SK-N-DZ (cell line): ENCODE measurements around the gene DNAJC1.
A peak's percentile ranks its signal among the peaks of the same experiment; 100 is the strongest.

ENCODE experiments used
- DNase-seq: peaks from one replicate; pipeline ENCODE4 v3.0.0-alpha.2; 2015; ENCODE audit warnings: low spot score

DNAJC1 gene

DNA sequence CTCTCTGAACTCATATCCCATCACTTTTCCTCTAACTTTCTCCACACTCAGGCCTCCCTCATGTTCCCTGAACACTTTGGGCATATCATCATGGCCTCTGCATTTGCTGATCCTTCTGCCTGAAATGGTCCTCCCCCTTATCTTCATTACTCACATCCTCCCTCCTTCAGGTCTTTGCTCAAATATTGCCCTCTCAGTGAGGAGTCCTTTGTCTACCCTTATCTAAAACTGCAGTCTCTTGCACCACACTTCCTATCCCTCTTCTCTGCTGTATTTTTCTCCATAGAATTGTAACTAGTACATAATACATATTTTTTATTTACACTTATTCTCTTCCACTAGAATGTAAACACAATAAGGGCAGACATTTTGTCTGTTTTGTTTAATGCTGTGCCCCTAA, 41.7 kb downstream of the DNAJC1 start:
- no peak for DNase-seq

DNA sequence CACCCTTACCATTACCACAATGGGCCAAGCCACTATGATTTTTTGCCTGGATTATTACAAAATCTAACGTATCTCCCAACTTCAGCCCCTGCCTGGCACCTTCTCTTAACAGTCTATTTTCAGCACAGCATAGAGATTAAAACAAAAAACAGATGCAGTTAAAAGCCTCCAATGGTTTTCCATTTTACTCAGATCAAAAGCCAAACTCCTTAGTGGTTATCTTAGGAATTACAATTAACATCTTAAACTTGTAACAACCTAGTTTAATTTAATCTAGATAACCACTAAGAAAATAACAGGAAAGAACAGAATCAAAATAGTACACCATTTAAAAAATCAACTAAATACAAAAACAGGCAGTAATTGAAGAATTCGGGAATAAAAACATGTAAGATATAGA, 43.5 kb downstream of the DNAJC1 start:
- no peak for DNase-seq

DNA sequence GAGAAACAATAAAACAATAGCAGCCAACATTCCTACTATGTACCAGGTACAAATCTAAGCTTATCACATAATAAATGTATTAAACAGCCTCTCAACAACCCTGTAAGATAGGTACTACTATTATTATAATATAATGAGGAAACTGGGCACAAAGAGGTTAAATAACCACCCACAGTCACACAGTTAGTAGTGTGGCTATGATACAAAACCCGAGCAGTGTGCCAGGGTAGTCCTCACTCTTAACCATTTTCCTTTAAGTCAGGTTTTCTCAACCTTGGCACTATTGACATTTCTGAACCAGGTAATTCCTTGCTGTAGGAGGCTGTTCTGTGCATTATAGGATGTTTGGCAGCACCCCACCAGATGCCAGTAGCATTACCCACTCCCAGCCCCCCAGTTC, 48.8 kb downstream of the DNAJC1 start:
- DNase-seq: no peak

DNA sequence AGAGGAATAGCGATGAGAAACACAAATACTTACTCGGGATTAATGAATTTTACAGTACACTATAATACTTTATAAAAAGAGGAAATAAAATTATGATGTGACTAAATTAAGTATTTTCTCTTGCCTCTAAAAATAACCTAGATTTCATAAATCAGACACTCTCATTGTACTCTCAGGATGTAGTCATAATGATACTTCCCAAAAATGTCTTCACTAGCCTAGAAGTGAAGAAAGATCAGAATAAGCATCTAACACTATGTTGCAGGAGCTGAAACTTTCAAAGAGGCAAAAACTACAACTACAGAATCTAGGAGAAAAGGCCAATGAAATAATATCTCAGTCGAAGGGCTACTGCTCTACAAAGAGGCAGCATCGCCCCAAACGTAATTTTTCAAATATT, 49.4 kb downstream of the DNAJC1 start:
- no peak for DNase-seq

DNA sequence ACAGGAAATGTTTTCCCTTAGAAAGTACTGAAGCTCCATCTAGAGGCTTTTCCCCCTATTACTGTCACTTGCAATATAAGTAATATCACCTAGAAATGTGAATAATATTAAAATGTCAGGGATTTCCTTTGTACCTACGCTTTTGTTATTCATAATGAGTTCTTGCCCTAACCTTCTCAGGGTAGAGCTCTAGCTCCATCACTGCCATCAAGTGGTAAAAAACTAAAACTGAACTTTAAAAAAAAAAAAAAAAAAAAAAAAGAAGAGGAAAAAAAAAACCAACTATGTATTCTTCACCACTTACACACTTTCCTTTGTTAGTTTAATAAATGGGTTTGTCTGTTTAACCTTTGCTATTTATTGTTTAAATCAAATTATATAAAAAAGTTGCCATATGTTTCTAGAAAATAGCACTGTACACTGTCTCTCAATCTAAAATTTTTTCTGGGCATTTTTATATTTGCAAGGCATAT, 49.9 kb downstream of the DNAJC1 start:
- peak; percentile 37 for DNase-seq

DNA sequence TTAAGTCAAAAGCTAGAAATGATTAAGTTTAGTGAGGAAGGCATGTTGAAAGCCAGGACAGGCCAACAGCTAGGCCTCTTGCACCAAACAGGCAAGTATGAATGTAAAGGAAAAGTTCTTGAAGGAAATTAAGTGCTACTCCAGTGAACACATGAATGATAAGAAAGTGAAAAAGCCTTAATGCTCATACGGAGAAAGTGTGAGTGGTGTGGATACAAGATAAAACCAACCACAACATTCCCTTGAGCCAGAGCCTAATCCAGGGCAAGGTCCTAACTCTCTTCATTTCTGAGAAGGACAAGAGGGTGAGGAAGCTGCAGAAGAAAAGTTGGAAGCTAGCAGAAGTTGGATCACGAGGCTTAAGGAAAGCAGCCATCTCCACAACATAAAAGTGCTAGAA, 53.0 kb downstream of the DNAJC1 start:
- no peak for DNase-seq

DNA sequence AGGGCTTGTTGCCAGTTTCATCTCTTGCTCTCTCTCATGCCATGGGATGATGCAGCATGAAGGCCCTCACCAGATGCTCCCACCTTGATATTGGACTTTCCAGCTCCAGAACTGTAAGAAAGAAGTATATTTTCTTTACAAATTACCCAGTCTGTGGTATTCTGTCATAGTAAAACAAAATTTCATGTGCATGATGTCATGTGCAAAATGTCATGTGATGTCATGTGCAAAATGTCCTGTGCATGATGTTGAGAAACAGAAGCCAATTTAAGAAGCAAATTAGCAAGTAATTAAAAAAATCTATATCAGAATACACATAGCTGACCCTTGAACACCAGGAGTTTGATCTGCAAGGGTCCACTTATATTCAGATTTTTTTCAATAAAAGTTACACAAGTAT, 56.6 kb downstream of the DNAJC1 start:
- no peak for DNase-seq

DNA sequence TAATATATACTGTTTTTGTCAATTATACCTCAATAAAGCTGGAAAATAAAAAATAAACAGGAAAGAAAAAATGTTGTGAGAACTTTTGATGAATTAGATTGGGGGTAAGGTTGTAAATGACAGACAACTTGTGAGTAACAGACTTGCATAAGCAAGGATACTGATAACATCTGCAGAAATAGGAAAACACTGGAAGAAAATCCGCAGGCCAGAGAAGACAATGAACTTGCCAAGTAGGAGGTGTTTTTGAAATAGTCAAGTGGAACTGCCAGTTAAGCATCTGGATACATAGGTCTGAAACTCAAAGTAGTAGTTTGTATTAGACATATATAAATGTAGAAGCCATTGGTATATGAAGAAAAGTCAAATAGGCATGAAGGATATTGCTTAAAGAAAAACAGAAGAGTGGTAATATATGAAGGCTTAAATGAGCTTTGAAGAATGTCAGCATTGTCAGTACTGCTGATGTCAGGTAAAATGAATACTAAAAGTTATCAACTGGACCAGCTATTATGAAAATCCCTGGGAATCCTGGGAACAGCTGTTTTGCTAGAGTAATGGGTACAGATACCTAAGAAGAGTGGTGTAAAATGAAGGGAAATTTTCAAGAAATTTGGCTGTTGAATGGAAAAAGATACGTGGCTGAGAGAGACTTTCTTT, 58.7 kb downstream of the DNAJC1 start:
- DNase-seq: no peak

DNA sequence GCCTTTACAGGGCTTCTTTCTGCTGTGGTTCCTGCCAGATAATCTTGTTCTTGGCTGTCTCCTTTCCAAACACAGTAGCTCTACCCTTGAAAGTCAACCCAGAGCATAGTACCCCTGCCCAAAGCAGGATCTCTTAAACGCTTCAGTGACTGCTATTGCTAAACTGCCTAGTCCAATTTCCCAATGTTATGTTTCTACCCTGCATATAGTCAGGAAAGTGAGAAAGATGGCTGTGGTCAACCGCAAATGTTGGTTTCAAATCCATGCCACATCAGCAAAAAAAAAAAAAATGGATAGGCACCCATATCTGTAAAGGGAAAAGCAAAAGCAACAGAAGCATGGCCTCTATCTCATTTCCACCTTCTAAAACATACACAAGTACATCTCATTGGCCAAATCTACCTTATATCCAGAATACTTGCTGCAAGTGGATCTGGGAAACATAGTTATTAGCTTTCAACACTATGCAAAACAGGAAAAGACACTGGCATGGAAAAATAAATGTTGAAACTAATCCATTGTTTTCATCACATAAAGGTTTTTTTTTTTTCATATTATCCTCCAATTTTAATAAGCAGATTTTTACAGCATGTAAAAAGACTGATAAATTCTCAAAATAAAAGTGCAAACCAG, 59.8 kb downstream of the DNAJC1 start:
- no peak for DNase-seq

DNA sequence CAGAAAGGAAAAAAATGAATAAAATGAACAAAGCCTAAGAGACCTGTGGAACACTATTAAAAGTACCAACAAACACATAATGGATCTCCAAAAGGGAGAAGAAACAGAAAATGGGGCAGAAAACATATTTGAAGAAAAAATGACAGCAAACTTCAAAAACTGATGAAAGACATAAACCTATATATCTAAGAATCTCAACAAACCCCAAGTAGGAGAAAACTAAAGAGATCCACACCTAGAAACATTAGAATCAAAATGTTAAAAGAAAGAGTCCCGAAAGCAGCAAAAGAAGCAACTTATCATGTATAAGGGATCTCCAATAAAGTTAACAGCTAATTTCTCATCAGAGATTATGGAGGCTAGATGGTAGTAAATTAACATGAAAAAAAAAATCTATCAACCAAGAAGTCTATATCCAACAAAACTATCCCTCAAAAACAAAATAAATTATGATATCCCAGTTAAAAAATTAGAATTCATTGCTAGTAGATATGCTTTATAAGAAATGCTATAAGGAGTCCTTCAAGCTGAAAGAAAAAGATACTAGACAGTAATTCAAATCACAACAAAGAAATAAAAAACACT, 68.0 kb downstream of the DNAJC1 start:
- no peak for DNase-seq

DNA sequence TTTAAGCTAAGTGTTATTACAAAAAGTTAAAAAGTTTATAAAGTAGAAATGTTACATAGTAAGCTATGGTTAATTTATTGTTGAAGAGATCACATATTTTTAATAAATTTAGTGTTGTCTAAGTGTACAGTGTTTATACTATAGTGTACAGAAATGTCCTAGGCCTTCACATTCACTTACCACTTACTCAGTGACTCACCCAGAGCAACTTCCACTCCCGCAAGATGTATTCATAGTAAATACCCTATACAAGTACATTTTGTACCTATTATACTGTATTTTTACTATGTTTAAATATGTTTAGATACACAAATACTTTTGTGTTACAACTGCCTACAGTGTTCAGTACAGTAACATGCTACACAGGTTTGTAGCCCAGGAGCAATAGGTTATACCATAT, 69.2 kb downstream of the DNAJC1 start:
- no peak for DNase-seq

DNA sequence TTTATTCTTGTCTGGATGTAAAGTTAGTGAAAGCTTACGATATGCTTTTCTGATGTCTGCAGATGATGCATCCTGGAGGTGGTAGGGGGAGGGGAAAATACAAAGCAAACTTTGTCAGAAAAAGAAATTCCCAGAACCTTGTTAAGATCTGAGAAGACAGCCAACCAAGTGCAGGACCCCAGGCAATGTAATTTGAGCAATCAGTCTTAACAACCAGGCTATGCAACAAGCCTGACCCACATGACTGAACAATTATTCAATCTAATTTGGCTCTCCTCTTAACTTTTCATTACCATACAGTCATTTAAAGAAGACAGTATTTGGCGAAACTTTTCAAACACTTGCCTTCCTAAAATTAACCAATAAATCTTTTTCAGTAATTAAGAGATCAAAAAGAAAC, 74.5 kb downstream of the DNAJC1 start:
- DNase-seq: peak; percentile 50

DNA sequence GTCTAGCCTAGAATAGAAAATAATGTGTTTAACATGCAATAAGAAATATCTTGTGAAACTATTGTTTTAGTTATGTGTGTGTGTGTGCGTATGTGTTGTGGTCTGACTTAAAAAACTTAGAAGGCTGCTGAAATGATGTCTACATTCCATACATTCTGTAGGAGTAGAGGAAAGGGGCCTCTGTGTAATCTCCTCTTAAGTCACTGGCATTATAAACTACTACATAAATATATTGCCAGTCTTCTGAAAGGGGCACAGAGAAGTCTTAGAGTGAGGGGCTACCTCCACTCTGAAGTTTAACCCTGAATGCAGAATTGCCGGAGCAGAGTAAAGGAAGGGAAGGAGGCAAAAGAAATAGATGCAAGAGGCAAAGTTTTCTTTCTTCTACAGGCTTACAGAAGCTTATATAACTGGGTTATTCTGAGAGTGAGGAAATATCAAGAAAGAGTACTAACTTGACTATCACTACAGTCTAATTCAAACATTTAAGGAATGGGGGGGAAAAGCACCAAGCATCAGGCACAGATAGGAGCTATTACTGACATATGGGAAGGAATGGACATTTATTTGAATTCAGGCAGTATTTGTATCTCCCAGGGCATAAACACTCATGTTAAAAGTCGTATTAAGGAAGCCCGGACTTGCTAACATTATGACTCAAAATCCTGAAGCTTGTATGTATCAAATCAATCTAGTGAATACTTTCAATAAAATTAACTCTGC, 75.7 kb downstream of the DNAJC1 start:
- DNase-seq: no peak

DNA sequence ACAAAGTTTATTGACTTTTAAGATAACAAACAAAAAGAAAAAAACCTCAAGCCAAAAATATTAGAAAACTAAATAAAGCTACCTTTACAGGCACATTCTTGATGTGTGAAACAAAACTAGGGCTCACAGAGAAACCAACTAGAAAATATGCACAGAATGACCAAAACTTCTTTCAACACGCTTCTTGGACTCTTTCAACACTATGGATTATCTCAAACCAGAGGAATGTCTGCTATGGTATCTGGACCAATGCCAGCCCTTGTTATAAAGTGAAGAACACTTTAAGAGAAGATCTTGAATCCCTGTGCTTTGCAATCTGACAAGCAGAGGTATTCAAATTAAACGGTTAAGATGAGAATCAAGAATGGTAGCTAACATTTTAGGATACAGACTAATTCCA, 76.6 kb downstream of the DNAJC1 start:
- no peak for DNase-seq

DNA sequence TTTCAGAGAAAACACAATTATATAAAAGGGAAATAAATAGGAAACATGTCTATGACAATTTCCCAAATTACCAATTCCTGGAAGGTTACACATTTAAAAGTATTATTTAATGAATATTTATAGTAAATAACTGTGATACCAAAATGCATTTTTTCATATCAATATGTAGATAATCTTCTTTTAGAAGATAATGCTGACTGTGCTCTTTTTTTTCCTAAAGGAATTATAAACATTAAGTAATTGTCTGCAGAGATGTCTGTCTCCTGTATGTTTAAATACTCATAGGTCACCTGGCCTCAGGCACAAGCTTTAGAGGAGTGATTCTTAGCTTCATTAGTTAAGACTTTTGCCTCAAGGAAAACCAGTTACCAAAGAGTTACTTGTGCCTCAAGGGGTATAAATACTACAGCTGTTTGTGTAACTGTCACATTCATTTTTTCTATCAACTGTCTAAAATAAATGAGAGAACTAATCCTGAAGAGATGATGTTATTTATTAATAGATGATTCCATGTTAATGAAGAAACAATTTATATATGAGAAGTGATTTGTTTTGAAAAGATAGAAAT, 77.1 kb downstream of the DNAJC1 start:
- DNase-seq: no peak

DNA sequence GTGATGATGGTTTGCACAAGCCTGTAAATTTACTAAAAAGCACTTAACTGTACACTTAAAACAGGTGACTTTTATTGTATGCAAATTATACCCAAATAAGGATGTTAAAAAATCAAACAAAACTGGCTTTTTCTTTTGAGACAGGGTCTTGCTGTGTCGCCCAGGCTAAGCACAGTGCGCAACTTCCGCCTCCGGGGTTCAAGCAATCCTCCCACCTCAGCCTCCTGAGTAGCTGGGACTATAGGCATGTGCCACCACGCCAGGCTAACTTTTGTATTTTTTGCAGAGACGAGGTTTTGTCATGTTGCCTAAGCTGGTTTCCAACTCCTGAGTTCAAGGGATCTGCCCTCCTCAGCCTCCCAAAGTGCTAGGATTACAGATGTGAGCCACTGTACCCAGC, 77.7 kb downstream of the DNAJC1 start:
- DNase-seq: no peak

DNA sequence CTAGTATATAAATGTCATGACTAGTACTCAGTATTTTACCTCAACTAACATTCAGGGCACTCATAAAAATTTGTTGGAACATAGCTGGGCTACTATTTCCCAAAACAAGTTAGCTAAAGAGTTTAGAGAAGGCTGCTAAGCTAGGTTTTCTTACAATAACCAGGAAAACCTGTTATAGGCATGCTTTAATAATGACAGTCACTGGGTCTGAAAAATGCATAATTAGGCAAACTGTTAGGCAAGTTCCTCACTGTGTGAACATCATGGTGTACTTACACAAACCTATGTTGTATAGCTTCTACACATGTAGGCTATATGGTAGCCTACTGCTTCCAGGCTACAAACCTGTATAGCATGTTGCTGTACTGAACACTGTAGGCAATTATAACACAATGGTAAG, 79.0 kb downstream of the DNAJC1 start:
- DNase-seq: no peak

DNA sequence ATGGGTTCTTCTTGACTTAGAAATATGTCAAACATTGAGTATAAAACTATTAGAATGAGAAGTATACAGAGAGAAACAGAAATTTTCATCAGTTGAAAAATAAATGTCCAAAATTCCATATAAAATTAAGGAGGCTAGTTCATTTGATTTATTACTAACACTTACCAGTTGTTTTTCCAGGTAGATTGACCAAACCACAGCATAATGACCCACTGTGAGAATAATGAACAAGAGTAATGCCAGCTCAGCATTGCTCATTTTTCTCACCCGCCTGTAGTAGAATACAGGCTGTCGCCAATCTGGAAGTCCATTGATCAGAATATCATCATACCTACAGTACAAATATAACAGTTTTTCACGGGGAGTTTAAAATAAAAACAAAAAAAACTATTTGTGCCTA, 82.9 kb downstream of the DNAJC1 start:
- DNase-seq: no peak

DNA sequence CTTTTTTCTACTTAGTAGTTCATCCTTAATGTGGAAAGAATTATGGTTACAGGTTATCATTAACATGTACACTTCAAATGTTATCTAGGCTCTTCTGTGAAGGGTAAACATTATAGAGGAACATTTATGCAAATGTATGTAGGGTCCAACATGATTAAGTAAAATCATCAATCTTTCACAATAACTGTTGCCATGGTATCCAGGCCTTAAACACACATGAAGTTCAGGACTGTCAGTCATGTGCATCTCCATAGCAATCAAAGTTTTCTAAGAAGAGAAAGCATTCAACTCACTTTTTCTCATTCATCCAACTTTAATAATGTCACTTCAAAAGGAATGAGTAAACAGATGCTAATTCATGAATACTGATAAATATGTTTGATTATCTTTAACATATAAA, 83.6 kb downstream of the DNAJC1 start:
- DNase-seq: no peak

DNA sequence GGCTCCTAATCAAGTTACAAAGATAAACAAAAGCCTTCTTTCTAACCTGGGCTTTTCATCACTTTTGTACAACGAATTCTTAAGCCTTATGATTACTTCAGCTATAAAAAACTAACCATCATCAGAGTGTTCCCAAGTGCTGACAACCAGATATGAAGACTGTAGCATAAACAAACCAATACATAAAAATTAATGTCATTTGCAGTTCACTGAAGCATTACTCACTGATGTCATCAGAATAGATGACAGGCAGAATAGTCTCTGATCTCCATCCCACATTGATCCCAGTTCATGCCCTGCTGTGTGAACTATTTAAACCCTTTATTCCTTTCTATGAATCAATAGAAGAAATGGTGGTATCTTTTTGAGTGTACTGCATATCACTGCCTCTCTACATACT, 84.4 kb downstream of the DNAJC1 start:
- peak; percentile 33 for DNase-seq

DNA sequence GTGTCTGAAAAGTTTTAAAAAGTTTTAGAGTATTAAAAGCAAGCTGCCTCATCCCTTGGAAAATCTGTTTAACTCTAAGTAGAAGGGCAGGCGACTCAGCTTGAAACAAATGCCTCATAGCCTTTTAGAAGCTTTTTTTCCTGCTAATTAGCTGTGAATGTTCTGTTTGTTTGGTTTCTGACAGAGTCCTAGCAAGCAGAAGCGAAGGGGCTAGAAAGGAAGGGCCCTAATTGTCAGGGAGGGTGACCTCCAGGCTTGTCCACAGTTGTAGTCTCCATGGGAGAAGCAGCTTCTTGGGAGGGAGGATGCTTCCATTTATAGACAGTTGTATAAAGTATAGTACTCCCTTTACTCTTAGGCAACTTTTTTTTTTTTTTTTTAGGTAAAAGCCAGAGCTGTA, 90.9 kb downstream of the DNAJC1 start:
- DNase-seq: no peak

DNA sequence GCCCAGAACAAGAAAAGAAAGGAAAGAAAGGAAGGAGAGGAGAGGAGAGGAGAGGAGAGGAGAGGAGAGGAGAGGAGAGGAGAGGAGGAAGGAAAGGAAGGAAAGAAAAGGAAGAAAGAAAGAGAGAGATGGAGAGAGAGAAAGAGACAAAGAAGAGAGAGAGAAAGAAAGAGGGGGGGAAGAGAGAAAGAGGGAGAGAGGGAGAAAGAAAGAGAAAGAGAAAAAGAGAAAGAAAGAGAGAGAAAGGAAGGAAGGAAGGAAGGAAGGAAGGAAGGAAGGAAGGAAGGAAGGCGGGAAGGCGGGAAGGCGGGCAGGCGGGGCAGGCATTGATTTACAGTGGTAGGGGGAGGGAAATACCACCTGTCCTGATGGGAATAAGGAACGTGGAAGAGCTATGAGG, 92.7 kb downstream of the DNAJC1 start:
- no peak for DNase-seq
